NT2/D1 (cell line): ENCODE data around the gene PBXIP1.

ENCODE experiments used
- DNase-seq: peaks from one replicate; pipeline ENCODE4 v3.0.0-alpha.2; 2011; ENCODE audit warnings: low read depth, low spot score
- H3K27me3 ChIP-seq: 2 replicates; pipeline ENCODE4 v1.6.0; 2011; ENCODE audit warnings: mild to moderate bottlenecking; ENCODE audit not compliant: insufficient read length, insufficient read depth
- H3K36me3 ChIP-seq: 2 replicates; pipeline ENCODE4 v1.6.1; 2011; ENCODE audit warnings: mild to moderate bottlenecking, low read length, mixed read lengths; ENCODE audit not compliant: insufficient read depth, insufficient read length
- H3K4me1 ChIP-seq: 2 replicates; pipeline ENCODE4 v1.5.1; 2011; ENCODE audit not compliant: insufficient read depth, insufficient read length
- H3K4me3 ChIP-seq: 2 replicates; pipeline ENCODE4 v1.5.1; 2011; ENCODE audit warnings: low read depth; ENCODE audit not compliant: insufficient read length
- H3K9ac ChIP-seq: 2 replicates; pipeline ENCODE4 v1.6.0; 2011; ENCODE audit warnings: low read depth; ENCODE audit not compliant: insufficient read length
- H3K9me3 ChIP-seq: 2 replicates; pipeline ENCODE4 v1.5.1; 2011; ENCODE audit warnings: mild to moderate bottlenecking, low read length; ENCODE audit not compliant: insufficient read depth
- SUZ12 ChIP-seq: IDR thresholded peaks from 2 replicates; pipeline ENCODE4 v1.6.1; 2011; ENCODE audit not compliant: insufficient read length, insufficient read depth; ENCODE audit errors: extremely low read depth
- YY1 ChIP-seq: IDR thresholded peaks from 2 replicates; pipeline ENCODE4 v1.6.1; 2011; ENCODE audit not compliant: insufficient read length, insufficient read depth
- ZNF274 ChIP-seq: IDR thresholded peaks from 2 replicates; pipeline ENCODE4 v1.6.1; 2011; ENCODE audit warnings: mild to moderate bottlenecking, low read depth, low read length

Gene PBXIP1

GRCh38 chr1:154974808-154975408 lies 19.0 kb upstream of the PBXIP1 start:
- Histone ChIP-seq H3K4me1 (peaks cover 10% of the 10 kb centered on the region), H3K36me3 (peaks cover 34% of the 10 kb centered on the region), H3K9ac (peak overlapping the region; percentile 86), H3K27me3 (no peaks in the 10 kb centered on the region), H3K9me3 (no peaks in the 10 kb centered on the region), H3K4me3 (peak overlapping the region; percentile 66)
- DNase-seq, result peak; percentile 98
- TF ChIP-seq ZNF274 (no peak), SUZ12 (no peak), YY1 (no peak)

- TF ChIP-seq SUZ12, result no peak
- TF ChIP-seq YY1, result no peak
- no peak for TF ChIP-seq ZNF274
- Histone ChIP-seq H3K9me3 (no peaks in the 10 kb centered on the region), H3K36me3 (peaks cover 33% of the 10 kb centered on the region), H3K9ac (peak within 1 kb of the TSS; percentile 93), H3K4me3 (peak within 1 kb of the TSS; percentile 66), H3K4me1 (peaks cover 10% of the 10 kb centered on the region), H3K27me3 (no peaks in the 10 kb centered on the region)
- DNase-seq, result peak; percentile 100
Observed at GRCh38 chr1:154974102-154974807, 18.4 kb upstream of the PBXIP1 start, which contains the start of gene CKS1B. TSS of gene CKS1B (plus strand) at chr1:154974681. CDS start at chr1:154974746, 65 bp downstream.

GRCh38 chr1:154973344-154974101 lies 17.6 kb upstream of the PBXIP1 start:
- TF ChIP-seq SUZ12 (no peak), YY1 (no peak), ZNF274 (no peak)
- Histone ChIP-seq H3K36me3 (peaks cover 35% of the 10 kb centered on the region), H3K4me1 (peaks cover 18% of the 10 kb centered on the region), H3K9me3 (no peaks in the 10 kb centered on the region), H3K9ac (peak overlapping the region; percentile 93), H3K4me3 (peak overlapping the region; percentile 66), H3K27me3 (no peaks in the 10 kb centered on the region)
- DNase-seq, result peak; percentile 99

GRCh38 chr1:154972517-154973343 lies 16.8 kb upstream of the PBXIP1 start:
- H3K4me1 ChIP-seq, result peaks cover 20% of the 10 kb centered on the region
- H3K9me3 ChIP-seq, result no peaks in the 10 kb centered on the region
- DNase-seq, result peak; percentile 99
- peak overlapping the region; percentile 93 for H3K9ac ChIP-seq
- H3K36me3 ChIP-seq, result peaks cover 35% of the 10 kb centered on the region
- H3K4me3 ChIP-seq, result peak overlapping the region; percentile 66
- H3K27me3 ChIP-seq, result no peaks in the 10 kb centered on the region
- TF ChIP-seq ZNF274 (no peak), SUZ12 (no peak), YY1 (no peak)

GRCh38 chr1:154972213-154972516 lies 16.3 kb upstream of the PBXIP1 start:
- TF ChIP-seq ZNF274 (no peak), SUZ12 (no peak), YY1 (no peak)
- Histone ChIP-seq H3K9me3 (no peaks in the 10 kb centered on the region), H3K27me3 (no peaks in the 10 kb centered on the region), H3K36me3 (peaks cover 36% of the 10 kb centered on the region), H3K4me1 (peaks cover 23% of the 10 kb centered on the region), H3K4me3 (peak overlapping the region; percentile 33), H3K9ac (peak overlapping the region; percentile 93)
- DNase-seq, result no peak

GRCh38 chr1:154971341-154971998 lies 15.6 kb upstream of the PBXIP1 start:
- TF ChIP-seq YY1, result no peak
- TF ChIP-seq SUZ12, result no peak
- no peak for TF ChIP-seq ZNF274
- peak overlapping the region; percentile 77 for H3K4me3 ChIP-seq
- peak overlapping the region; percentile 98 for H3K9ac ChIP-seq
- no peaks in the 10 kb centered on the region for H3K9me3 ChIP-seq
- H3K4me1 ChIP-seq, result peaks cover 20% of the 10 kb centered on the region
- H3K27me3 ChIP-seq, result no peaks in the 10 kb centered on the region
- DNase-seq, result no peak
- H3K36me3 ChIP-seq, result peaks cover 37% of the 10 kb centered on the region
